ENCODE results near the gene TMEFF2.
"Not testable (repeated sequence)": the region's sequence is repeated elsewhere in the genome, so short reads cannot be mapped to it uniquely, and the experiment has no call there.

TMEFF2 gene

DNA sequence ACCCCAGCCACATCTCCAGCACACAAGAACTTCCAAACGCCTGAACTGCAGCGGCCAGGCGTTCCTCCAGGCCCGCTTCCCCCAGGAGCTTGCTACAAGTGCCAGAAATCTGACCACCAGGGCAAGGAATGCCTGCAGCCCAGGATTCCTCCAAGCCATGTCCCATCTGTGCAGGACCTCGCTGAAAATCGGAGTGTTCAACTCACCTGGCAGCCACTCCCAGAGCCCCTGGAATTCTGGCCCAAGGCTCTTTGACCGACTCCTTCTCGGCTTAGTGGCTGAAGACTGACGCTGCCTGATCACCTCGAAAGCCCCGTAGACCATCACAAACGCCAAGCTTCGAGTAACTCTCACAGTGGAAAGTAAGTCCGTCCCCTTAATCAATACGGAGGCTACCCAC lies 62.1 kb downstream of the TMEFF2 start:
- in situ Hi-C loops (cut with HindIII; ENCODE audit: low sequenced_read_pairs) = not testable (repeated sequence)

- in situ Hi-C loops (cut with HindIII; ENCODE audit: low sequenced_read_pairs) = not testable (repeated sequence)
Measured at GRCh38 chr2:192130312-192130711, 64.4 kb downstream of the TMEFF2 start.

DNA sequence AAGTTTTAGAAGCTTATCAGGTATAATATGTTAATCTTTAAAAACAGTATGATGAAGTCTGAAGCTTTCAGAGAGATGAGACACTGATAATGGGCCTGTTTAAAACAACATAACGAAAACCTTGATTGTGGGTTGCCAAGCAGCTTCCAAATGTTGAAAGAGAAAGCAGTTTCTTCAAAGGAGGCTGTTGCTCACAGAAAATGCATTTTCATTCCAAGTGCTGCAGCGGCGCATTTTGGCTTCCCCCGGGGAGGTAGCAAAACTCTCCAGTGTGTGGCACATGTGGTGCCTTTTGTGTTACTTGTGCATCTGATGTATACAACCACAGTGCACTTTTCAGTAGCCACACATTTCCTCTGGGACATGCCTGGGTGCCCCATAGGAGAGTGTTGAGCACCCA lies 66.1 kb downstream of the TMEFF2 start:
- in situ Hi-C loops (cut with HindIII; ENCODE audit: low sequenced_read_pairs) = no loop called here

DNA sequence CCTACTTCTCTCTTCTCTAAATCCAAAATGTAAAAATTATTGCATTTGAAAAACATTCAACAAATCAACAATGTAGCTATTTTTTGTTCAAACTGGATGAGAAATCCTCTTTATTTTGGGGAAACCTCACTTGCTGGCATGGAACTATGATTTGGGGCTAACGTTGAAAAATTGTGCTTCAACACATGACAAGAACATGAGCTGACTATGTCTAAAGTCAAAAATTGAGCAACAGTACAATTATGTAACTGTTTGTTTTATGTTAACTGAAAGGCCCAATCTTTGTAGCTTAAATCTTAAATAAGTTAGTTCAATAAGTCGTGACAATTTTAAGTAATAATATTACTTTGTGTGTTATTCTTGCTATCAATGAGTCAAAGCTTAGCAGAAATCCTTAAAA lies 67.3 kb downstream of the TMEFF2 start:
- in situ Hi-C loops (cut with HindIII; ENCODE audit: low sequenced_read_pairs) = no loop called here

GRCh38 chr2:192126912-192127311 lies 67.8 kb downstream of the TMEFF2 start:
- in situ Hi-C loops (cut with HindIII; ENCODE audit: low sequenced_read_pairs) = no loop called here

DNA sequence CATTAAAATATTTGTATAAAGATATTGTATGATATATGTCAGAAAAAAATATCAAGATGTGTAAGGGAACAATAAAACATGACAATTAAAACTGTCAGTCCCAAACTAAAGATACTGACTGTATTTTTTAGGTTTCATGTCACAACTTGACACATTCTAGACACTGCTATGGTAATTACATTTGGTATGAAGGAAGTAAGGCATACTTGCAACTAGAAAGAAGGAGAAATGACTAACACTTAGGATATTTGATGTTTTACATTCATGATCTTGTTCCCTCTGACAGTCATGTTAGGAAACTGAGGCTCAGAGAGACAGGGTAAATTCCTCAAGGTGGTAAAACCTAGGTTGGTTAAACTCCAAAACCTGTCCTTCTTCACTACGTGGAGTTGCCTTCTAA lies 68.3 kb downstream of the TMEFF2 start:
- in situ Hi-C loops (cut with HindIII; ENCODE audit: low sequenced_read_pairs) = no loop called here

DNA sequence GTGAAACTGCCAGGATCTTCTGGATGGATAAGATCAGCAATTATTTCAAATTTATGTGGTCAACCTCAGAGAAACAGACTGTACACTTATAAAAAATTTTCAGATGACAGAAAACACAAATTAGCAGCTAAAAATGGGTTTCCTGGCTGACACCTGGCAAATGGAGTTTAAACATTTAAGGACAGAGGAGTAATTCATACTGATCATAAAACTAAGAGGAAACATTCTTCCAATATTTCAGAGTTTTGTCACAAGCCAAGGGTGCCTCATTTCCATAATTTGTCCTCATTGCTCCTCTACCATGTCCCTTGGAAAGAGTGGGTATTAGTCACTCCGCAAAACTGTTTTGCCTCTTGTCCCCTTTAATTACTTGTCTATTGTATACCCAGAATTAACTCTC lies 70.2 kb downstream of the TMEFF2 start:
- in situ Hi-C loops (cut with HindIII; ENCODE audit: low sequenced_read_pairs) = no loop called here

DNA sequence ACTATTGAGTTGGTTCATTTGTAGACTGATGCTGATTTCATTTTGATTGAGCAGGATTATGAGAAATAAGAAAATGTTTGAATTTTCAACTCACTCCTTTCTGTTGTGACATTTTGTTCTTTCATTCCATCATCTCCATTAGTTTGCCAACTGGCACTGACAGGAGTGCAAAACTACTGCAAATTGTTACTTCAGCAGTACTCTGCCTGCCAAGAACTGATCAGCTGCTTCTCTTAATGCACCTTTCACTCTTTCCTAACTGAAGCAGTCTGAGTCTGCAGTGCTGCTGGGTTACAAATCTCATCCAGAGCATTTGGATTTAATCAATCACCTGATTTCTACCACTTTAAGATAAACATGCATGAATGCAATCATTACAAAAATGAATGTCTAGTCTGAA lies 70.9 kb downstream of the TMEFF2 start:
- in situ Hi-C loops (cut with HindIII; ENCODE audit: low sequenced_read_pairs) = no loop called here

GRCh38 chr2:192122946-192123345 lies 71.8 kb downstream of the TMEFF2 start:
- in situ Hi-C loops (cut with HindIII; ENCODE audit: low sequenced_read_pairs) = no loop called here

DNA sequence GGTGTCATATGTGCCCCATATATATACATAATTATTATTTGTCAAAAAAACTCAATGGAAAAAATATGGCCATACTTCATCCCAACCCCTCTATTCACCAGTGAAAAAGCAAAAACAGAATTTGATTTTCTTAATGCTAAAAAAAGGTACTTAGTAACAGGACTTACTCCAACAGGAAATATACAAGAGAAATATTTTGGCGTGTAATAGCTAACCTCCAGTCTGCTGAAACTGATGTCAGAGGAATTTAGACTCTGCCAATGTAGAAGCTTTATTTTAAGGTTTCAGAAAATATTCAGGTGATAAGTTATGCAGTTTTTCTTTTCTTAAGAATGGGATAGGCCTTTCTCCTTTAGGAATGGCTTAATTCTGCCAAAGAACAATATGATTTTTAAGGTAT lies 72.6 kb downstream of the TMEFF2 start:
- in situ Hi-C loops (cut with HindIII; ENCODE audit: low sequenced_read_pairs) = no loop called here

GRCh38 chr2:192119536-192119935 lies 75.2 kb downstream of the TMEFF2 start:
- in situ Hi-C loops (cut with HindIII; ENCODE audit: low sequenced_read_pairs) = no loop called here

GRCh38 chr2:192117705-192118104 lies 77.0 kb downstream of the TMEFF2 start:
- in situ Hi-C loops (cut with HindIII; ENCODE audit: low sequenced_read_pairs) = no loop called here

GRCh38 chr2:192111536-192111935 lies 83.2 kb downstream of the TMEFF2 start:
- in situ Hi-C loops (cut with HindIII; ENCODE audit: low sequenced_read_pairs) = not testable (repeated sequence)

- in situ Hi-C loops (cut with HindIII; ENCODE audit: low sequenced_read_pairs) = no loop called here
Measured at GRCh38 chr2:192099742-192100141, 95.0 kb downstream of the TMEFF2 start.

DNA sequence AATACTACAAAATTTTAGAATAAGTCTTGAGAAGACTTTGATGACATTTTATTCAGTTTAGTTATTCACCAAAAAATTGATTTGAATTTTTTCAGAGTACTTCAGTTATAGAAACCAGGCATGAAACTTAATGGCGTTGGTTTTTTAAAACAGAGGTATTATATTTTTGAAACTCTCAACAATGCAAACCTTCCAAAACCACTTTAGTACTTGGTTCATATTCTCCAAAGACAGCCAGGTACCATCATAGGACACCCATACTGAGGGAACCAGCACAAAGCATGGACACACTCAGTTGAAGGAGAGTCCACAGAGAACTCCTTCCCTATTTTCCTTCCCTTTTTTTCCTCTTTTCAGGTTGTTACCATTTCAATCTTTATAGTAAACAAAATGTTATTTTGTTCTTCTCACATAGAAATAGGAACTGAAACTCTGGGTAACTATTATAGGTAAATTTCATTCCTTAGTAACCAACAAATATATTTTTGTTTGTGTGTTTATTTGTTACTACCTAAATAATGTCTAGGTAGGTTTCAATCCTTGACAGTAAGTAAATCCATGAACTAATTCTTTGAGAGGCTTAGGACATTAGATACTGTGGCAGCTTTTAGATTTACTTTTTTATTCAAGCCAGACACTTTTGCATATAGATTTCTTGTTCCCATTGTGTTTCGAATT lies 95.8 kb downstream of the TMEFF2 start:
- in situ Hi-C loops (cut with HindIII; ENCODE audit: low sequenced_read_pairs) = no loop called here

- in situ Hi-C loops (cut with HindIII; ENCODE audit: low sequenced_read_pairs) = no loop called here
Measured at GRCh38 chr2:192091476-192091875, 103.3 kb downstream of the TMEFF2 start.

GRCh38 chr2:192090911-192091310 lies 103.8 kb downstream of the TMEFF2 start:
- in situ Hi-C loops (cut with HindIII; ENCODE audit: low sequenced_read_pairs) = no loop called here

- in situ Hi-C loops (cut with HindIII; ENCODE audit: low sequenced_read_pairs) = no loop called here
Measured at GRCh38 chr2:192087398-192087958, 107.3 kb downstream of the TMEFF2 start.

GRCh38 chr2:192082121-192082520 lies 112.6 kb downstream of the TMEFF2 start:
- in situ Hi-C loops (cut with HindIII; ENCODE audit: low sequenced_read_pairs) = no loop called here

DNA sequence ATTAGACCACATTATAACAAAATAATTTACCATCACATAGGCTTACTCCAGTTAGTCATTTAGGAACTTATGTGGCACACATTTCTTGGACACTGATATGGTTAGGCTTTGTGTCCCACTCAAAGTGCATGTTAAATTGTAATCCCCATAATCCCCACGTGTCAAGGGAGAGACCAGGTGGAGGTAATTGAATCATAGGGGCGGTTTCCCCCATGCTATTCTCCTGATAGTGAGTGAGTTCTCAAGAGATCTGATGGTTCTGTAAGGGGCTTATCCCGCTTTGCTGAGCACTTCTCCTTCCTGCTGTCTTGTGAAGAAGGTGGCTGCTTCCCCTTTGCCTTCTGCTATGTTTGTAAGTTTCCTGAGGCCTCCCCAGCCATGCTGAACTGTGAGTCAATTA lies 114.6 kb downstream of the TMEFF2 start:
- in situ Hi-C loops (cut with HindIII; ENCODE audit: low sequenced_read_pairs) = not testable (repeated sequence)

GRCh38 chr2:192073878-192074277 lies 120.9 kb downstream of the TMEFF2 start:
- in situ Hi-C loops (cut with HindIII; ENCODE audit: low sequenced_read_pairs) = no loop called here

DNA sequence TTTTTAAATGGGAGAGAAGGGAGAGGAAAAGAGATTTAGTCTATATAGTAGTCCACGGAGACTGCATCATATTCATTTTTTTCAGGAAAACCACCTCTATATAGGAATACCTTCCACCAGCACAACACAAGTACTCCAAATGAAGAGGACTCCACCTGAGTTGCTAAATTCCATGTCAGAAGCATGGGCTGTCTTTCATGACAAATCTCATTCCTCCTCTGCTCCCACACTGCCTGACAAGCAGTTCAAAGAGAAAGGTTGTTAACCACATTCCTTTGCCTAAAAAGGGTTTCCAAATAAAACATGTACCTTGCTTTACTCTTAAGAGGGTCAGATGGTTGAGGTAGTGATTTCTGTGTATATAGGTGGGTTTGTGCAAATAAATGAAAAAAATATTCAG lies 122.0 kb downstream of the TMEFF2 start:
- in situ Hi-C loops (cut with HindIII; ENCODE audit: low sequenced_read_pairs) = no loop called here

- in situ Hi-C loops (cut with HindIII; ENCODE audit: low sequenced_read_pairs) = no loop called here
Measured at GRCh38 chr2:192072261-192072660, 122.5 kb downstream of the TMEFF2 start.

Measured in endothelial cell of hepatic sinusoid (primary cell).